K562 (cell line): ENCODE results near the gene C17orf75. TPM values are rescaled to one million over a fixed set of nuclear protein-coding genes. Genes with fewer than 3 reads are reported as not detected.

Experiments
- ATF1 ChIP-seq, 2 experiments: fragments of 450-650 bp in 1 of 2; IDR thresholded peaks; 2 replicates each; pipeline ENCODE4 v1.6.1; 2016; ENCODE audit warnings: missing compliant biosample characterization in 1 of 2, missing genetic modification characterization in 1 of 2
- BCOR ChIP-seq: fragments of 450-650 bp; IDR thresholded peaks from 2 replicates; pipeline ENCODE4 v1.6.1; 2016
- BDP1 ChIP-seq: IDR thresholded peaks from 3 replicates; pipeline ENCODE4 v1.6.1; 2011; ENCODE audit not compliant: insufficient read length, insufficient read depth
- CAMTA2 ChIP-seq: fragments of 250-450 bp; sonication (Bioruptor Pico); conservative IDR thresholded peaks from 2 replicates; pipeline ENCODE4 v1.5.1; 2022
- CBFB ChIP-seq: sonication (generic); formaldehyde crosslinking; IDR thresholded peaks from 2 replicates; pipeline ENCODE4 v1.4.0; 2020; ENCODE audit warnings: mild to moderate bottlenecking, missing genetic modification reagents
- CBX5 ChIP-seq: IDR thresholded peaks from 2 replicates; pipeline ENCODE4 v1.6.1; 2014; ENCODE audit warnings: low read depth, borderline replicate concordance
- CXXC5 ChIP-seq: fragments of 250-450 bp; sonication (Bioruptor Pico); IDR thresholded peaks from 2 replicates; pipeline ENCODE4 v1.8.0; 2022; ENCODE audit warnings: inconsistent platforms, mild to moderate bottlenecking, moderate library complexity
- GABPA ChIP-seq: fragments of 200-800 bp; sonication (Bioruptor generic); conservative IDR thresholded peaks from 2 replicates; pipeline ENCODE4 v1.6.1; 2016; ENCODE audit warnings: low read depth, missing genetic modification characterization, missing compliant biosample characterization
- HDGF ChIP-seq: fragments of 450-650 bp; IDR thresholded peaks from 2 replicates; pipeline ENCODE4 v1.6.1; 2016
- HMGXB4 ChIP-seq: sonication (generic); formaldehyde crosslinking; IDR thresholded peaks from 2 replicates; pipeline ENCODE4 v1.8.1; 2023; ENCODE audit warnings: mild to moderate bottlenecking, missing genetic modification reagents
- JUND ChIP-seq, 2 experiments: IDR thresholded peaks; 2 replicates in 1 of 2; 3 replicates in 1 of 2; pipeline ENCODE4 v1.6.1; 2011; ENCODE audit warnings: borderline replicate concordance in 2 of 2, low read depth in 2 of 2, low read length in 2 of 2, improper control_type of control experiment in 1 of 2, missing biosample characterization in 1 of 2, missing genetic modification characterization in 1 of 2, missing genetic modification reagents in 1 of 2
- KDM1A ChIP-seq, 2 experiments: fragments of 450-650 bp; IDR thresholded peaks; 2 replicates each; pipeline ENCODE4 v1.6.1; 2016; ENCODE audit warnings: mild to moderate bottlenecking in 2 of 2
- LARP7 ChIP-seq: fragments of 450-650 bp; IDR thresholded peaks from 2 replicates; pipeline ENCODE4 v1.6.1; 2016
- MBD2 ChIP-seq: sonication (generic); IDR thresholded peaks from 2 replicates; pipeline ENCODE4 v1.6.1; 2016; ENCODE audit warnings: low read depth, borderline replicate concordance
- MCM3 ChIP-seq: fragments of 450-650 bp; IDR thresholded peaks from 2 replicates; pipeline ENCODE4 v1.6.1; 2016
- MEIS2 ChIP-seq: fragments of 450-650 bp; IDR thresholded peaks from 2 replicates; pipeline ENCODE4 v1.6.1; 2014; ENCODE audit warnings: mild to moderate bottlenecking; ENCODE audit not compliant: partially characterized antibody
- MYC ChIP-seq, 2 experiments: fragments of 250-450 bp in 1 of 2; sonication (Bioruptor Pico) in 1 of 2; IDR thresholded peaks; 2 replicates each; pipeline versions ENCODE4 v1.5.1 to v1.6.1; 2012 to 2021; ENCODE audit warnings: low read depth in 2 of 2, borderline replicate concordance in 1 of 2, improper control_type of control experiment in 1 of 2, low read length in 1 of 2, mild to moderate bottlenecking in 1 of 2, moderate library complexity in 1 of 2
- NFRKB ChIP-seq: fragments of 450-650 bp; IDR thresholded peaks from 2 replicates; pipeline ENCODE4 v1.6.1; 2016; ENCODE audit warnings: low read depth
- PHF20 ChIP-seq: fragments of 450-650 bp; IDR thresholded peaks from 2 replicates; pipeline ENCODE4 v1.6.1; 2018; ENCODE audit not compliant: partially characterized antibody
- PRPF4 ChIP-seq: fragments of 200-400 bp; formaldehyde crosslinking; IDR thresholded peaks from one replicate; pipeline ENCODE4 v1.6.1; 2017; ENCODE audit warnings: low read length, low read depth, mild to moderate bottlenecking; ENCODE audit not compliant: insufficient read depth, poor library complexity, severe bottlenecking
- RAD21 ChIP-seq, 2 experiments: fragments of 250-450 bp in 1 of 2; fragments of 450-650 bp in 1 of 2; sonication (Bioruptor Pico) in 1 of 2; formaldehyde crosslinking in 1 of 2; IDR thresholded peaks in 1 of 2; conservative IDR thresholded peaks in 1 of 2; 2 replicates each; pipeline versions ENCODE4 v1.4.0 to v1.8.0; 2020 to 2022; ENCODE audit warnings: mild to moderate bottlenecking in 2 of 2, moderate library complexity in 1 of 2
- RB1 ChIP-seq: fragments of 450-650 bp; IDR thresholded peaks from 2 replicates; pipeline ENCODE4 v1.6.1; 2017; ENCODE audit warnings: low read depth, mild to moderate bottlenecking
- SAFB2 ChIP-seq: fragments of 200-400 bp; formaldehyde crosslinking; IDR thresholded peaks from 2 replicates; pipeline ENCODE4 v1.6.1; 2018; ENCODE audit warnings: borderline replicate concordance, low read length, low read depth, moderate library complexity; ENCODE audit not compliant: severe bottlenecking
- TAF15 ChIP-seq: fragments of 200-400 bp; formaldehyde crosslinking; IDR thresholded peaks from 2 replicates; pipeline ENCODE4 v1.6.1; 2017; ENCODE audit warnings: mild to moderate bottlenecking, low read depth, low read length, moderate library complexity
- TCF3 ChIP-seq: sonication (generic); formaldehyde crosslinking; IDR thresholded peaks from 2 replicates; pipeline ENCODE4 v1.4.0; 2020; ENCODE audit warnings: mild to moderate bottlenecking, missing genetic modification reagents
- ZNF586 ChIP-seq: fragments of 450-650 bp; formaldehyde crosslinking; conservative IDR thresholded peaks from 2 replicates; pipeline ENCODE4 v1.4.0; 2020; ENCODE audit warnings: mild to moderate bottlenecking, moderate library complexity
- polyA plus RNA-seq, 8 experiments: library from polyadenylated mRNA; depleted of rRNA in 4 of 8; stranded (reverse) in 5 of 8; unstranded in 3 of 8; fragments of >200 nt; fragmentation: Nextera tagmentation in 2 of 8; fragmentation: Illumina TruSeq in 1 of 8; extraction: Ambion mirVana in 2 of 8; extraction: Trizol in 1 of 8; gene quantifications; 2 replicates each; pipeline versions ENCODE4 v1.2.1 to v1.2.3, GENCODE V29; 2011 to 2014; ENCODE audit warnings: inconsistent platforms in 1 of 8, missing spikeins in 1 of 8
- total RNA-seq, 7 experiments: library from RNA; depleted of rRNA in 6 of 7; stranded (reverse); fragments of >200 nt in 6 of 7; fragmentation: Illumina TruSeq in 2 of 7; extraction: Trizol in 2 of 7; gene quantifications; 2 replicates each; pipeline versions ENCODE4 v1.2.1 to v1.2.3, GENCODE V29; 2011 to 2021; ENCODE audit warnings: low replicate concordance in 1 of 7
- TF ChIP-seq, protein P1 (sequence below): sonication (generic); IDR thresholded peaks from 2 replicates; pipeline ENCODE4 v1.6.1; 2016

C17orf75 gene
- total and polyA plus RNA-seq, 9 of the 15 experiments (the other 6 are each of a cell fraction or from before 2014, with no cell fraction given), result 15.5 to 55.7 (median 18.5) TPM

DNA sequence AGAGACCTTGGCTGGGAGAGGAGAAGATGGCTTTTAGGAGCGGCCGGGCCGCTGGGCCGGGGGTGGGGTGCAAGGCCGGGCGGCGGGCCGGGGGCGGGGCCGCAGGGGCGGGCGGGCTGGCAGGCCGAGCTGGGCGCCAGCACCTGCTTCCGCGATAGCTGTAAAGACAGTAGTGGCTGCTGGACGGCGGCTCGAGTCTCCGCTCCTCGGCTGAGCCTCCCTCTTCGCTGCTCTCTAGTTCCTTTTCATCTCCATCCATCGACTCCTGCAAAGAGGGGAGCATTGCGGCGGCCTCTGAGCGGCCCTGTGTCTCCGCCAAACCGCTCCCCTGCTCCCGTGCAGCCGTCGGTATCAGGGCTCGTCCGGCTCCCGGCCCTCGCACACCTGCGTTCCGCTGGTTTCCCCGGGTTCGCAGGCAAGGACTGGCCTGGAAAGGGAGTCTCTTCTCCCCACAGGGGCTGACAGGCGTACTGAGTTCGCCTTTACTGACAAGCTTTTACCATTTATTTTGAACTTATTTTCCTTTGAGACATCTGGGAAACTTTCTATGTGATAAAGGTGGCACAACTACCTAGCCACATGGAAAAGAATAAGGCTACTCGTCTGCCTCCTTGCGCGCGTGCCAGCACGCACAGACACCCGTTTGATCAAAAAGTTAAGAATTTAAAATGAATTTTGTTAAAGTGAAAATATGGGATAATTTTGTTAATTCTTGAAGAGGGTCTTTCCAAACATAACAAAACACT, at the start of gene C17orf75 (continued):
- TF ChIP-seq BCOR (peak; percentile 35; the same call in 1 of the 2 replicates), CAMTA2 (CRISPR knock-in tag) (peak; percentile 59; the same call in 1 of the 2 replicates), CXXC5 (peak; percentile 90), NFRKB (peak; percentile 83), JUND (IDR thresholded peaks at IDR 0.05; ENCODE audit: borderline replicate concordance, low read depth, low read length) (peak; percentile 77), JUND (tag; IDR thresholded peaks at IDR 0.05; ENCODE audit: borderline replicate concordance, low read depth, low read length) (peak; percentile 59; the same call in 1 of the 3 replicates), SAFB2 (no peak), MEIS2 (peak; percentile 28), HDGF (no peak), GABPA (peak; percentile 92), MYC (IDR thresholded peaks at IDR 0.05; ENCODE audit: low read depth, low read length) (peak; percentile 79), MYC (CRISPR knock-in tag; IDR thresholded peaks at IDR 0.05; ENCODE audit: borderline replicate concordance, low read depth) (peak; percentile 47; the same call in 1 of the 2 replicates), ATF1 (CRISPR knock-in tag; IDR thresholded peaks at IDR 0.05) (no peak; the same call in 1 of the 2 replicates), ATF1 (tag; IDR thresholded peaks at IDR 0.05) (peak; percentile 43), PHF20 (peak; percentile 97), TAF15 (no peak), KDM1A (IDR thresholded peaks at IDR 0.05) (peak in 1 of 2 experiments; percentile 56; a peak in 1 of 4 replicates), CBFB (CRISPR knock-in tag) (0 out of 2 replicates have a peak, but pooled peaks have one; percentile 55), ZNF586 (no peak), RAD21 (CRISPR knock-in tag; conservative IDR thresholded peaks at IDR 0.05 in 1 of 2, IDR thresholded peaks at IDR 0.05 in 1 of 2) (0 out of 4 replicates have a peak, but pooled peaks of 1 of the 2 experiments have one; percentile 5), RB1 (peak; percentile 97), MBD2 (peak; percentile 80; the same call in 1 of the 2 replicates), LARP7 (no peak), MCM3 (no peak), PRPF4 (no peak), BDP1 (no peak), TCF3 (peak; percentile 37), HMGXB4 (CRISPR knock-in tag) (peak; percentile 89; the same call in 1 of the 2 replicates), CBX5 (0 out of 2 replicates have a peak, but pooled peaks have one; percentile 24)
- TF ChIP-seq, protein P1, sequence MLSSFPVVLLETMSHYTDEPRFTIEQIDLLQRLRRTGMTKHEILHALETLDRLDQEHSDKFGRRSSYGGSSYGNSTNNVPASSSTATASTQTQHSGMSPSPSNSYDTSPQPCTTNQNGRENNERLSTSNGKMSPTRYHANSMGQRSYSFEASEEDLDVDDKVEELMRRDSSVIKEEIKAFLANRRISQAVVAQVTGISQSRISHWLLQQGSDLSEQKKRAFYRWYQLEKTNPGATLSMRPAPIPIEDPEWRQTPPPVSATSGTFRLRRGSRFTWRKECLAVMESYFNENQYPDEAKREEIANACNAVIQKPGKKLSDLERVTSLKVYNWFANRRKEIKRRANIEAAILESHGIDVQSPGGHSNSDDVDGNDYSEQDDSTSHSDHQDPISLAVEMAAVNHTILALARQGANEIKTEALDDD, result no peak; the same call in 1 of the 2 replicates
